ENCODE measurements around the gene SP8. TPM values are rescaled to one million over a fixed set of nuclear protein-coding genes. Genes with fewer than 3 reads are reported as not detected.

Gene SP8
- total RNA-seq, 1 experiment from 2014 or later, result not detected

GRCh38 chr7:20742913-20743312 is 43.8 kb downstream of the SP8 start:
- intact Hi-C loops (cut with micrococcal nuclease; ENCODE audit: unreplicated experiment) (no loop called here), in situ Hi-C loops (cut with HindIII; ENCODE audit: low pct_unique_long_range_greater_than_20kb, low sequenced_read_pairs) (no loop called here)
- Histone ChIP-seq H3K27me3 (ENCODE audit: control insufficient read depth, insufficient read depth, low read length) (0 out of 2 replicates have a peak, but pooled peaks cover 2% of the 10 kb centered on the region), H3K9me3 (ENCODE audit: control insufficient read depth, insufficient read depth, low read depth, low read length) (no peaks in the 10 kb centered on the region), H3K27ac (ENCODE audit: low read length) (no peak overlapping the region), H3K4me1 (ENCODE audit: control insufficient read depth, insufficient read depth, low read length) (no peaks in the 10 kb centered on the region), H3K4me3 (ENCODE audit: low read depth in 2 of 2, low read length in 2 of 2) (no peak overlapping the region), H3K36me3 (ENCODE audit: control insufficient read depth, insufficient read depth, low read length) (no peaks in the 10 kb centered on the region)
- no peak for TF ChIP-seq SIN3A (IDR thresholded peaks at IDR 0.05; ENCODE audit: borderline replicate concordance, insufficient read depth, low read depth, low read length)
- ATAC-seq, result no peak
- ChIA-PET CTCF (no interaction called here), POLR2A (no interaction called here)
- DNase-seq (ENCODE audit: low read depth, low spot score), result no peak
- BruUV-seq (replicated peaks), result no TSS peak

DNA sequence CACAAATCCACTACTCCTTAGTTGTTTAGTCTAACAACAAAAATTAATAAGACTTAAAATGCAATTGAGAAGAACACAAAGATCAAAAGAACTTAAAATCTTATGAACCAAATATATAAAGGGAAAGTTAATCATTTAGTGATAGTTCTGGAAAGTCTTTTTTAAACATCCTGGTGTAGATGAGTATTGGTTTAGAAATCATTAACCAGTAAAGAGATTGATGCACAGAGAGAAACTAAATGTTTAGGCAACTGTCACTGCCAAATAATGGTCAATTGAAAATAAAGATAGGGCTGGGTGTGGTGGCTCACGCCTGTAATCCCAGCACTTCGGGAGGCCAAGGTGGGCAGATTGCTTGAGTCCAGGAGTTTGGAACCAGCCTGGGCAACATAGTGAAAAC is 44.9 kb downstream of the SP8 start:
- intact Hi-C loops (cut with micrococcal nuclease; ENCODE audit: unreplicated experiment), result no loop called here
- Histone ChIP-seq H3K27ac (ENCODE audit: low read length) (no peak overlapping the region), H3K27me3 (ENCODE audit: control insufficient read depth, insufficient read depth, low read length) (no peaks in the 10 kb centered on the region), H3K4me1 (ENCODE audit: control insufficient read depth, insufficient read depth, low read length) (no peaks in the 10 kb centered on the region), H3K4me3 (ENCODE audit: low read depth in 2 of 2, low read length in 2 of 2) (no peak overlapping the region), H3K9me3 (ENCODE audit: control insufficient read depth, insufficient read depth, low read depth, low read length) (no peaks in the 10 kb centered on the region), H3K36me3 (ENCODE audit: control insufficient read depth, insufficient read depth, low read length) (no peaks in the 10 kb centered on the region)
- DNase-seq (ENCODE audit: low read depth, low spot score), result no peak
- ATAC-seq, result no peak
- TF ChIP-seq SIN3A (IDR thresholded peaks at IDR 0.05; ENCODE audit: borderline replicate concordance, insufficient read depth, low read depth, low read length) (no peak), POLR2AphosphoS5 (IDR thresholded peaks at IDR 0.05; ENCODE audit: low read depth, low read length) (no peak), CTCF (IDR thresholded peaks at IDR 0.05) (no peak), TCF7L2 (IDR thresholded peaks at IDR 0.05; ENCODE audit: low read depth, low read length) (no peak)
- TF ChIP-seq, protein P1, sequence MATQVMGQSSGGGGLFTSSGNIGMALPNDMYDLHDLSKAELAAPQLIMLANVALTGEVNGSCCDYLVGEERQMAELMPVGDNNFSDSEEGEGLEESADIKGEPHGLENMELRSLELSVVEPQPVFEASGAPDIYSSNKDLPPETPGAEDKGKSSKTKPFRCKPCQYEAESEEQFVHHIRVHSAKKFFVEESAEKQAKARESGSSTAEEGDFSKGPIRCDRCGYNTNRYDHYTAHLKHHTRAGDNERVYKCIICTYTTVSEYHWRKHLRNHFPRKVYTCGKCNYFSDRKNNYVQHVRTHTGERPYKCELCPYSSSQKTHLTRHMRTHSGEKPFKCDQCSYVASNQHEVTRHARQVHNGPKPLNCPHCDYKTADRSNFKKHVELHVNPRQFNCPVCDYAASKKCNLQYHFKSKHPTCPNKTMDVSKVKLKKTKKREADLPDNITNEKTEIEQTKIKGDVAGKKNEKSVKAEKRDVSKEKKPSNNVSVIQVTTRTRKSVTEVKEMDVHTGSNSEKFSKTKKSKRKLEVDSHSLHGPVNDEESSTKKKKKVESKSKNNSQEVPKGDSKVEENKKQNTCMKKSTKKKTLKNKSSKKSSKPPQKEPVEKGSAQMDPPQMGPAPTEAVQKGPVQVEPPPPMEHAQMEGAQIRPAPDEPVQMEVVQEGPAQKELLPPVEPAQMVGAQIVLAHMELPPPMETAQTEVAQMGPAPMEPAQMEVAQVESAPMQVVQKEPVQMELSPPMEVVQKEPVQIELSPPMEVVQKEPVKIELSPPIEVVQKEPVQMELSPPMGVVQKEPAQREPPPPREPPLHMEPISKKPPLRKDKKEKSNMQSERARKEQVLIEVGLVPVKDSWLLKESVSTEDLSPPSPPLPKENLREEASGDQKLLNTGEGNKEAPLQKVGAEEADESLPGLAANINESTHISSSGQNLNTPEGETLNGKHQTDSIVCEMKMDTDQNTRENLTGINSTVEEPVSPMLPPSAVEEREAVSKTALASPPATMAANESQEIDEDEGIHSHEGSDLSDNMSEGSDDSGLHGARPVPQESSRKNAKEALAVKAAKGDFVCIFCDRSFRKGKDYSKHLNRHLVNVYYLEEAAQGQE (IDR thresholded peaks at IDR 0.05; ENCODE audit: insufficient read depth in 1 of 2, low read depth in 2 of 2, low read length in 1 of 2), result no peak
- CTCF ChIA-PET, result no interaction called here
- POLR2A ChIA-PET, result no interaction called here
- no TSS peak for BruUV-seq (replicated peaks)
- in situ Hi-C loops (cut with HindIII; ENCODE audit: low pct_unique_long_range_greater_than_20kb, low sequenced_read_pairs), result no loop called here

GRCh38 chr7:20738518-20739481 is 47.9 kb downstream of the SP8 start:
- no peaks in the 10 kb centered on the region for H3K27me3 ChIP-seq (ENCODE audit: control insufficient read depth, insufficient read depth, low read length)
- CTCF ChIA-PET, result no interaction called here
- no peak overlapping the region for H3K4me3 ChIP-seq (ENCODE audit: low read depth in 2 of 2, low read length in 2 of 2)
- no peak for DNase-seq (ENCODE audit: low read depth, low spot score)
- in situ Hi-C loops (cut with HindIII; ENCODE audit: low pct_unique_long_range_greater_than_20kb, low sequenced_read_pairs), result no loop called here
- BruUV-seq (replicated peaks), result no TSS peak
- intact Hi-C loops (cut with micrococcal nuclease; ENCODE audit: unreplicated experiment), result no loop called here
- H3K4me1 ChIP-seq (ENCODE audit: control insufficient read depth, insufficient read depth, low read length), result no peaks in the 10 kb centered on the region
- H3K9me3 ChIP-seq (ENCODE audit: control insufficient read depth, insufficient read depth, low read depth, low read length), result no peaks in the 10 kb centered on the region
- H3K36me3 ChIP-seq (ENCODE audit: control insufficient read depth, insufficient read depth, low read length), result no peaks in the 10 kb centered on the region
- no peak for ATAC-seq
- TF ChIP-seq, protein P1 (IDR thresholded peaks at IDR 0.05; ENCODE audit: insufficient read depth in 1 of 2, low read depth in 2 of 2, low read length in 1 of 2), result no peak
- TF ChIP-seq TCF7L2 (IDR thresholded peaks at IDR 0.05; ENCODE audit: low read depth, low read length) (no peak), SIN3A (IDR thresholded peaks at IDR 0.05; ENCODE audit: borderline replicate concordance, insufficient read depth, low read depth, low read length) (no peak), POLR2AphosphoS5 (IDR thresholded peaks at IDR 0.05; ENCODE audit: low read depth, low read length) (no peak), CTCF (IDR thresholded peaks at IDR 0.05) (no peak)
- POLR2A ChIA-PET, result no interaction called here
- H3K27ac ChIP-seq (ENCODE audit: low read length), result no peak overlapping the region
